GM12873 (cell line): ENCODE data around the gene AKR1C1.
"Not testable (repeated sequence)": the region's sequence is repeated elsewhere in the genome, so short reads cannot be mapped to it uniquely, and the experiment has no call there.

Source experiments
- TF ChIP-seq, protein P1 (sequence below): IDR thresholded peaks from 2 replicates; pipeline ENCODE4 v1.5.1; 2012; ENCODE audit warnings: low read depth, mild to moderate bottlenecking, moderate library complexity, low read length, control low read depth; ENCODE audit not compliant: insufficient read depth; ENCODE audit errors: missing control alignments

AKR1C1 gene

DNA sequence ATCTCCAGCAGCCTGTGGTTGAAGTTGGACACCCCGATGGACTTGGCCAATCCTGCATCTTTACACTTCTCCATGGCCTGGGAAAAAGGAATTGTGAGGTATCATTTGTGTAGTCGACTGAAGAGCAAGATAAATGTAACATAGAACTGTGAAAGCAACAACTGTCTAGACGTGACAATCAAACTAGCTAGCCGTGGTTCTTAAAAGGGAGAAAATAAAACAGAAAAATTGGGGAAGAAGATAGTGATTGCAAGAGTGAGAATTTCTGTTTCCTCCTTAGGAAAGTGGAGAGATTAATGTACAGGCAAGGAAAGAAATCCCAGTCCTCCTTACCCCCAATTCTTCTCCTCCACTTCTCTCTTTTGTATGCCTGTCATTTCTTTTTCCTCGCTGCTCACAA is 35.5 kb downstream of the AKR1C1 start:
- TF ChIP-seq, protein P1, sequence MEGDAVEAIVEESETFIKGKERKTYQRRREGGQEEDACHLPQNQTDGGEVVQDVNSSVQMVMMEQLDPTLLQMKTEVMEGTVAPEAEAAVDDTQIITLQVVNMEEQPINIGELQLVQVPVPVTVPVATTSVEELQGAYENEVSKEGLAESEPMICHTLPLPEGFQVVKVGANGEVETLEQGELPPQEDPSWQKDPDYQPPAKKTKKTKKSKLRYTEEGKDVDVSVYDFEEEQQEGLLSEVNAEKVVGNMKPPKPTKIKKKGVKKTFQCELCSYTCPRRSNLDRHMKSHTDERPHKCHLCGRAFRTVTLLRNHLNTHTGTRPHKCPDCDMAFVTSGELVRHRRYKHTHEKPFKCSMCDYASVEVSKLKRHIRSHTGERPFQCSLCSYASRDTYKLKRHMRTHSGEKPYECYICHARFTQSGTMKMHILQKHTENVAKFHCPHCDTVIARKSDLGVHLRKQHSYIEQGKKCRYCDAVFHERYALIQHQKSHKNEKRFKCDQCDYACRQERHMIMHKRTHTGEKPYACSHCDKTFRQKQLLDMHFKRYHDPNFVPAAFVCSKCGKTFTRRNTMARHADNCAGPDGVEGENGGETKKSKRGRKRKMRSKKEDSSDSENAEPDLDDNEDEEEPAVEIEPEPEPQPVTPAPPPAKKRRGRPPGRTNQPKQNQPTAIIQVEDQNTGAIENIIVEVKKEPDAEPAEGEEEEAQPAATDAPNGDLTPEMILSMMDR: no peak

GRCh38 chr10:5002013-5002727 is 39.0 kb downstream of the AKR1C1 start:
- TF ChIP-seq, protein P1: no peak

- TF ChIP-seq, protein P1: not testable (repeated sequence)
These were observed 40.2 kb downstream of the AKR1C1 start, which contains the start of gene AKR1C2 for GRCh38 chr10:5003127-5004029. Gene AKR1C2 (minus strand): TSS chr10:5003857. CDS start chr10:5003835, 22 bp downstream.

DNA sequence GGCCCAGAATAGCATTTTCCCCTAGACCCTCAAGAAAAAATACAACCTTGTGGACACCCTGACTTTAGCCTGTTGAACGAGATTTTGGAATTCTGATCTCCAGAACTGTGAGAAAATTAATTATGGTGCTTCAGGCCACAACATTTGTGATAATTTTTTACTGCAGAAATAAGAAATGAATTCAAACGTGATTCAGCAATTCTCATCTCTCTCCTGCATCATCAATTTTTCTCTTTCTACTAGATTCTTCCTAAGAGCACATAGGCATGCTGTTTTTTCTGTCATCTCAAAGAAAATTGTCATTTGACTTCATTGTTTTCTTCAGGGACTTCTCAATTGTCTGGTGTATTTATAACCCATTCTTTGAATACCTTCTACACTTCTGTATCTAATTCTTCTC is 49.4 kb downstream of the AKR1C1 start:
- TF ChIP-seq, protein P1: no peak

DNA sequence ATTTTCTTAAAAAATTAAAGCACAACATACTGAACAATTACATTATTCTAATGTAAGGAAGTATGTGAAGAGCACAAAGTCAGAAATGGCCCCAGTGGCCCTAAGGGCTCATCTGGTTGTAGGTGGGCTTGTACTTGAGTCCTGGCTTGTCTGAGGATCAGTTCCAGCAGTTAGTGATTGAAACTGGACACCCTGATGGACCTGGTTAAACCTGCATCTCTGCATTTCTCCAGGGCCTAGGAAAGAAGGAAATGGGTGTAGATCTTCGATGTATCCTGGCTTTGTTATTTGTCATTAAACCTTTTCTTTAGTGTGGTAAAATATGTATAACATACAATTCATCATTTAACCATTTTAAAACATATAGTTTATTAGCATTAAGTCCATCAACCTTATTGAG is 50.2 kb downstream of the AKR1C1 start:
- TF ChIP-seq, protein P1: no peak

DNA sequence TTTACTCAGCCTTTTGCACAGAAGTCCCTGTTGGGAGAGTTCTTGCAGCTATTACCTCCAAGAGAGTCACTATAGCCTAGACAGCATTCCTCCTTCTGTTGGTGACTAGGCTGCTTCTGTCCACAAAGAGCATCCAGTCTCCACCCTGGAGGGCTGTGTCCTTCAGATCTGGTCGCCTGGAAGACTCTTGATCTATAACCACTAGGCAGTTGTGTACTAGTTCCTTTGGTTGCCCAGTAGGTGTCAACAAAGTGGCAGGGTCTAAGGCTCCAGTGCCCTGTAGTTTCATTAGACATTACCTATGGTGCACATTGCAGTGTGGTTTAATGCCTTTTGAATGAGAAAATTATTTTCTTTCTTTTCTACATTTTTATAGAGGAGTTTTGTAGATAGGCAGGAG is 51.7 kb downstream of the AKR1C1 start:
- TF ChIP-seq, protein P1: no peak

DNA sequence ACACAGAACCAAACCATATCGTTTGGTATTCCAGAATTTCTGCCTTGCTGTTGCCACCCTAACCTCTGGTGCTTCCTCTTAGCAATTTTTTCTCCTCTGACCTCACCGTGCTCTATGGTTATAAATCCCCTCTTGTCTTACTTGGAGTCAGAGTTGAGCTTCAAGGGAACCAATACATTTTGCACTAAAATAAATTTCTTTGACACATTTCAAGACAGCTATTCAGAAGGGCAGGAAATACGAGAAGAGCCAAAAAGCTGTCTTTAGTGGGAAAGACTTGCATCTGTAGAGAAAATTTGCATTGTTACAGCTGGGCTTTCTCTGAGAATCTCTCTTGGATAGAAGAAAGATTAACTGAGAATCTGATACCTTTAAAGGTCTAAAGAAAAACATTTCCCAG is 54.9 kb downstream of the AKR1C1 start:
- TF ChIP-seq, protein P1: no peak
